Colonic mucosa (tissue), 4 donors: Measurements from ENCODE around the gene TEX13D. TPM values are rescaled to one million over a fixed set of nuclear protein-coding genes. Genes with fewer than 3 reads are reported as not detected.
"Not testable (repeated sequence)": the region's sequence is repeated elsewhere in the genome, so short reads cannot be mapped to it uniquely, and the experiment has no call there.

Source experiments
- DNase-seq: peaks from one replicate; pipeline ENCODE4 v3.0.0-alpha.2; 2020
- H3K27ac ChIP-seq: fragments of 200-600 bp; one replicate; pipeline ENCODE4 v1.8.0; 2021
- H3K27me3 ChIP-seq: fragments of 200-600 bp; one replicate; pipeline ENCODE4 v1.8.0; 2021
- H3K36me3 ChIP-seq: fragments of 200-600 bp; one replicate; pipeline ENCODE4 v1.8.0; 2021
- H3K4me1 ChIP-seq: fragments of 200-600 bp; one replicate; pipeline ENCODE4 v1.8.0; 2021; ENCODE audit warnings: mild to moderate bottlenecking
- H3K4me3 ChIP-seq: fragments of 200-600 bp; one replicate; pipeline ENCODE4 v1.8.0; 2021
- H3K9ac ChIP-seq, 2 donors: one replicate each; pipeline ENCODE4 v1.7.0; 2013; ENCODE audit warnings: control low read depth in 2 of 2, low read depth in 2 of 2, low read length in 2 of 2
- H3K9me3 ChIP-seq: fragments of 200-600 bp; one replicate; pipeline ENCODE4 v1.8.0; 2021
- CTCF ChIP-seq: fragments of 200-600 bp; IDR thresholded peaks from one replicate; pipeline ENCODE4 v1.8.0; 2022; ENCODE audit warnings: antibody characterized with exemption, mild to moderate bottlenecking
- intact Hi-C: fragments of 100-400 bp; cut with DNase I; formaldehyde crosslinking; loops from one replicate; pipeline ENCODE4 v1.14.1; 2022
- total RNA-seq, 2 donors: library from RNA; stranded (reverse); fragmentation: NEBNext Ultra II Directional in 1 of 2; extraction: Animal tissue kit (Norgen Biotek cat#: 25700) in 1 of 2; gene quantifications; one replicate each; pipeline ENCODE4 v1.2.1, GENCODE V29; 2021
- donor health status: healthy.
- donor health status: DM: no; HTN: no; CAD: no.
- donor health status: DM: no; HTN: no; CAD: no.

Gene TEX13D
- total RNA-seq = not detected

DNA sequence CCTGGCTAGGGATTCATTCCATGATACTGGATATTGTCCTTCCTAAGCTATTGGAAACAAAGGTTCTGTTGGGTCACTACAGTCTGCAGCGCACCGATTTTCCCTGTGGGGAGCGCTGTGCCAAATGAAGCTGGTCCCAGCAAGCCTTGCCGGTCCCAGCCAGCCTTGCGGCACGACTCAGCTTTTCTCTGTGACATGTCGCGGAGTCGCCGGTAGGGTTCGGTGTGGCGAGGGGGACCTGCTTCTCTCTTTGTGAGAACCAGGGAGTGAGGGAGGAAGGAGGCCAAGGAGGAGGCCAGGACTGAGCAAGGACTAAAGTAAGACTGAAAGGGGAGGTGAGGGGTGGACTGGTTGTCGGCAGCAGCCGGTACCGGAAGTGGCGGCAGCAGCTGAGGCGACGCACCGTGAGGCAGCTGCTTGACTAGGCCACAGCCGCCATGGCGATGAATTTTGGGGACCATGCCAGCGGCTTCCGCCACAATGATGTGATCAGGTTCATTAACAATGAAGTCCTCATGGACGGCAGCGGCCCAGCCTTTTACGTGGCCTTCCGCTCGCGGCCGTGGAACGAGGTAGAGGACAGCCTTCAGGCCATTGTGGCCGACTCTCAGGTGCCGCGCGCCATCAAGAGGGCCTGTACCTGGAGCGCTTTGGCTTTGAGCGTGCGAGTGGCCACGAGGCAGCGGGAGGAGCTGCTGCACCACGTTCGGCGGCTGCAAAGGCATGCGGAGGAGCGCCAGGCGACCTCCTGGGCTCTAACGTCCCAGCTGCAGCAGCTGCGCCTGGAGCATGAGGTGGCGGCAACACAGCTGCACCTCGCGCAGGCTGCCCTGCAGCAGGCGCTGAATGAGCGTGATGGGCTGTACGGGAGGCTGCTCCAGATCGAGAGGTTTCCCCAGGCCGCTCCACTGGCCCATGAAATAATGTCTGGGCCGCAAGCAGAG is at the start of gene TEX13D:
TEX13D (plus strand) TSS at position 180 of the 944 bp plus-strand sequence; CDS start at position 438, 258 bp downstream.
- Histone ChIP-seq H3K9me3 (no peaks in the 10 kb centered on the region), H3K27me3 (no peaks in the 10 kb centered on the region), H3K9ac (no peak within 1 kb of the TSS), H3K4me3 (no peak within 1 kb of the TSS), H3K4me1 (no peaks in the 10 kb centered on the region), H3K27ac (no peak within 1 kb of the TSS), H3K36me3 (no peaks in the 10 kb centered on the region)
- intact Hi-C loops = no loop called here
- no peak for TF ChIP-seq CTCF
- no peak for DNase-seq

DNA sequence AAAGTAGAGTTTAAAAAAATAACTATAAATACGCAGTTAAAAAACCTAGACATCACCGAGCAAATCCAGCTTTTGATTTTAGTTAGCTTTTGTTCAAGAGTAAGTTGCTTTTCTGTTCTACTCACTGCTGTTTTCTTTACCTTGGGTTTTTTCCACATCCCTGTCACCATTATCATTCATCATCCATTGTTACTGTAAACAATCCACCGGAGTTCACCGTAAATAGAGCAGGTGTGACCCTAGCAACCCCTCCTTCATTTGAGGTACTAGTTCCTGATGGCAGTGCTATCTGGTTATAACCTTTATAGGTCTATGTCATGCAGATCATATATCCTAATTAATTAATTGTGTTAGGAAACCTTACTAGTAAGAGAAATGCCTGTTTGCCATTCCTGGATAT is 43.0 kb upstream of the TEX13D start:
- no peak overlapping the region for H3K4me3 ChIP-seq
- H3K9ac ChIP-seq = no peak overlapping the region
- intact Hi-C loops = no loop called here
- DNase-seq = no peak
- H3K36me3 ChIP-seq = no peaks in the 10 kb centered on the region
- no peak overlapping the region for H3K27ac ChIP-seq
- H3K4me1 ChIP-seq = no peaks in the 10 kb centered on the region
- no peaks in the 10 kb centered on the region for H3K27me3 ChIP-seq
- TF ChIP-seq CTCF = no peak
- no peaks in the 10 kb centered on the region for H3K9me3 ChIP-seq

DNA sequence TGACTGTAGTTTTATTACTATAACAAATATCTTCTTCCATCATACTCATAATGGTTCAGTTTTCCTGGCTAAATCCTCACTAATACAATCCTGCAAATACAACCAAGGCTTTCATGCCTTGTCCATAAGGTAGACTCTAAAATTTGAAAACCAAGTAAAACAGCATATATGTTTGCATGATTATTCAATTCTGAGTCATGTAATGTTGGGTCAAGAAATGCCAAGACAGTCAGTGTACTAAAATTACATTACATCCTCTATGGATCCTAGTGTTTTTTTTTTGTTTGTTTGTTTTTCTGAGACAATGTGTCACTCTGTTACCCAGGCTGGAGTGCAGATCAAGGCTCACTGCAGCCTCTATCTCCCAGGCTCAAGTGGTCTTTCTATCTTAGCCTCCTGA is 38.6 kb upstream of the TEX13D start:
- no peak for TF ChIP-seq CTCF
- no peaks in the 10 kb centered on the region for H3K27me3 ChIP-seq
- H3K4me1 ChIP-seq = no peaks in the 10 kb centered on the region
- intact Hi-C loops = no loop called here
- H3K9me3 ChIP-seq = no peaks in the 10 kb centered on the region
- H3K27ac ChIP-seq = no peak overlapping the region
- H3K4me3 ChIP-seq = no peak overlapping the region
- H3K36me3 ChIP-seq = no peaks in the 10 kb centered on the region
- DNase-seq = no peak
- no peak overlapping the region for H3K9ac ChIP-seq

DNA sequence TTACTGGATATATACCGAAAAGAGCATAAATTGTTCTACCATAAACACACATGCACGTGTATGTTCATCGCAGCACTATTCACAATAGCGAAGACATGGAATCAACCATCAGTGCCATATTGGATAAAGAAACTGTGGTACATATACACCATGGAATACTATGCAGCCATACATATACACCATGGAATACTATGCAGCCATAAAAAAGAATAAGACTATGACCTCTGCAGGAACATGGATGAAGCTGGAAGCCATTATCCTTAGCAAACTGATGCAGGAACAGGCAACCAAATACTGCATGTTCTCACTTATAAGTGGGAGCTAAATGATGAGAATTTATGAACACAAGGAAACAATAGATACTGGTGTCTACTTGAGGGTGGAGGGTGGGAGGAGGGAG is 33.1 kb upstream of the TEX13D start:
- H3K4me1 ChIP-seq, H3K27me3 ChIP-seq, H3K4me3 ChIP-seq, H3K27ac ChIP-seq, H3K9me3 ChIP-seq, H3K9ac ChIP-seq, DNase-seq, intact Hi-C loops, H3K36me3 ChIP-seq: not testable (repeated sequence)

- no peak for TF ChIP-seq CTCF
- no peak overlapping the region for H3K4me3 ChIP-seq
- no peaks in the 10 kb centered on the region for H3K9me3 ChIP-seq
- H3K27me3 ChIP-seq = no peaks in the 10 kb centered on the region
- no peak overlapping the region for H3K9ac ChIP-seq
- DNase-seq = no peak
- H3K4me1 ChIP-seq = no peaks in the 10 kb centered on the region
- intact Hi-C loops = no loop called here
- no peak overlapping the region for H3K27ac ChIP-seq
- no peaks in the 10 kb centered on the region for H3K36me3 ChIP-seq
Measured at GRCh38 chrX:124300405-124300804, 32.1 kb upstream of the TEX13D start.

GRCh38 chrX:124307253-124307907 is 25.1 kb upstream of the TEX13D start:
- Histone ChIP-seq H3K4me3 (no peak overlapping the region), H3K4me1 (no peaks in the 10 kb centered on the region), H3K9me3 (no peaks in the 10 kb centered on the region), H3K9ac (peak overlapping the region in 1 of 2 donors; percentile 28), H3K36me3 (no peaks in the 10 kb centered on the region), H3K27me3 (no peaks in the 10 kb centered on the region), H3K27ac (no peak overlapping the region)
- no peak for DNase-seq
- TF ChIP-seq CTCF = no peak
- intact Hi-C loops = no loop called here
